Measurements from ENCODE around the gene SOX4. TPM values are rescaled to one million over a fixed set of nuclear protein-coding genes. Genes with fewer than 3 reads are reported as not detected.
A peak's percentile ranks its signal among the peaks of the same experiment; 100 is the strongest.

The SOX4 gene
- total RNA-seq, 1 donor from 2014 or later = 132 TPM

- peak overlapping the region; percentile 21 for H3K4me3 Mint-ChIP-seq (ENCODE audit: unreplicated experiment)
- no peaks in the 10 kb centered on the region for H3K9me3 Mint-ChIP-seq (ENCODE audit: unreplicated experiment)
- peaks cover 29% of the 10 kb centered on the region for H3K4me1 Mint-ChIP-seq (ENCODE audit: unreplicated experiment)
- no peak for TF ChIP-seq CTCF (IDR thresholded peaks at IDR 0.05; ENCODE audit: unreplicated experiment)
- peaks cover 6% of the 10 kb centered on the region for H3K27me3 Mint-ChIP-seq (ENCODE audit: unreplicated experiment)
- no peaks in the 10 kb centered on the region for H3K36me3 Mint-ChIP-seq (ENCODE audit: low read depth, unreplicated experiment)
- H3K27ac Mint-ChIP-seq (ENCODE audit: unreplicated experiment) = peak overlapping the region; percentile 93
- DNase-seq (ENCODE audit: low spot score) = no peak
These were observed 22.0 kb downstream of the SOX4 start for GRCh38 chr6:21615504-21615903.

- no peaks in the 10 kb centered on the region for H3K36me3 Mint-ChIP-seq (ENCODE audit: low read depth, unreplicated experiment)
- H3K4me1 Mint-ChIP-seq (ENCODE audit: unreplicated experiment) = peaks cover 29% of the 10 kb centered on the region
- H3K4me3 Mint-ChIP-seq (ENCODE audit: unreplicated experiment) = no peak overlapping the region
- H3K9me3 Mint-ChIP-seq (ENCODE audit: unreplicated experiment) = no peaks in the 10 kb centered on the region
- H3K27me3 Mint-ChIP-seq (ENCODE audit: unreplicated experiment) = peaks cover 5% of the 10 kb centered on the region
- peak; percentile 31 for DNase-seq (ENCODE audit: low spot score)
- TF ChIP-seq CTCF (IDR thresholded peaks at IDR 0.05; ENCODE audit: unreplicated experiment) = no peak
- peak overlapping the region; percentile 93 for H3K27ac Mint-ChIP-seq (ENCODE audit: unreplicated experiment)
These were observed 22.5 kb downstream of the SOX4 start for GRCh38 chr6:21616005-21616404.

GRCh38 chr6:21625642-21626041 is 32.1 kb downstream of the SOX4 start:
- Mint-ChIP-seq H3K27ac (ENCODE audit: unreplicated experiment) (no peak overlapping the region), H3K27me3 (ENCODE audit: unreplicated experiment) (no peaks in the 10 kb centered on the region), H3K4me1 (ENCODE audit: unreplicated experiment) (no peaks in the 10 kb centered on the region), H3K9me3 (ENCODE audit: unreplicated experiment) (no peaks in the 10 kb centered on the region), H3K4me3 (ENCODE audit: unreplicated experiment) (no peak overlapping the region), H3K36me3 (ENCODE audit: low read depth, unreplicated experiment) (no peaks in the 10 kb centered on the region)
- no peak for TF ChIP-seq CTCF (IDR thresholded peaks at IDR 0.05; ENCODE audit: unreplicated experiment)
- DNase-seq (ENCODE audit: low spot score) = no peak

- Mint-ChIP-seq H3K36me3 (ENCODE audit: low read depth, unreplicated experiment) (no peaks in the 10 kb centered on the region), H3K9me3 (ENCODE audit: unreplicated experiment) (no peaks in the 10 kb centered on the region), H3K27ac (ENCODE audit: unreplicated experiment) (no peak overlapping the region), H3K27me3 (ENCODE audit: unreplicated experiment) (no peaks in the 10 kb centered on the region), H3K4me3 (ENCODE audit: unreplicated experiment) (no peak overlapping the region), H3K4me1 (ENCODE audit: unreplicated experiment) (no peaks in the 10 kb centered on the region)
- DNase-seq (ENCODE audit: low spot score) = no peak
- TF ChIP-seq CTCF (IDR thresholded peaks at IDR 0.05; ENCODE audit: unreplicated experiment) = no peak
These were observed 33.2 kb downstream of the SOX4 start for GRCh38 chr6:21626756-21627155.

GRCh38 chr6:21628160-21628559 is 34.6 kb downstream of the SOX4 start:
- Mint-ChIP-seq H3K27me3 (ENCODE audit: unreplicated experiment) (no peaks in the 10 kb centered on the region), H3K9me3 (ENCODE audit: unreplicated experiment) (no peaks in the 10 kb centered on the region), H3K4me1 (ENCODE audit: unreplicated experiment) (no peaks in the 10 kb centered on the region), H3K27ac (ENCODE audit: unreplicated experiment) (no peak overlapping the region), H3K36me3 (ENCODE audit: low read depth, unreplicated experiment) (no peaks in the 10 kb centered on the region), H3K4me3 (ENCODE audit: unreplicated experiment) (no peak overlapping the region)
- TF ChIP-seq CTCF (IDR thresholded peaks at IDR 0.05; ENCODE audit: unreplicated experiment) = no peak
- no peak for DNase-seq (ENCODE audit: low spot score)

Measured in endothelial cell (in vitro differentiated cells).